Ovary (tissue), 9 donors: ENCODE data around the gene EML1. TPM values are rescaled to one million over a fixed set of nuclear protein-coding genes. Genes with fewer than 3 reads are reported as not detected.

Experiments
- DNase-seq, 5 donors: peaks; one replicate each; pipeline ENCODE4 v3.0.0-alpha.2; 2019 to 2020
- H3K27ac ChIP-seq, 2 donors: fragments of 200-600 bp; one replicate each; pipeline versions ENCODE4 v1.5.1 to v1.8.0; 2019 to 2022
- H3K27me3 ChIP-seq: fragments of 200-600 bp; one replicate; pipeline ENCODE4 v1.8.0; 2022
- H3K36me3 ChIP-seq: fragments of 200-600 bp; sonication (generic); one replicate; pipeline ENCODE4 v1.5.1; 2019
- H3K4me1 ChIP-seq: one replicate; pipeline ENCODE4 v1.8.1; 2013; ENCODE audit warnings: mild to moderate bottlenecking, moderate library complexity; ENCODE audit not compliant: insufficient read depth
- H3K4me3 ChIP-seq: fragments of 200-600 bp; sonication (generic); one replicate; pipeline ENCODE4 v1.5.1; 2017
- H3K9me3 ChIP-seq, 2 donors: fragments of 200-600 bp in 1 of 2; sonication (generic) in 1 of 2; one replicate each; pipeline versions ENCODE4 v1.5.1 to v1.8.1; 2013 to 2019; ENCODE audit warnings: mild to moderate bottlenecking in 1 of 2, moderate library complexity in 1 of 2
- CTCF ChIP-seq, 3 donors: fragments of 450-650 bp in 2 of 3; fragments of 200-600 bp in 1 of 3; IDR thresholded peaks; one replicate each; pipeline versions ENCODE4 v1.5.1 to v1.8.0; 2016 to 2022; ENCODE audit warnings: antibody characterized with exemption in 3 of 3, mild to moderate bottlenecking in 1 of 3
- EP300 ChIP-seq: sonication (generic); formaldehyde crosslinking; IDR thresholded peaks from one replicate; pipeline ENCODE4 v1.6.1; 2017; ENCODE audit warnings: antibody characterized with exemption
- POLR2A ChIP-seq: fragments of 450-650 bp; IDR thresholded peaks from one replicate; pipeline ENCODE4 v1.6.1; 2017; ENCODE audit warnings: antibody characterized with exemption, mild to moderate bottlenecking, moderate library complexity
- WGBS, 3 donors: extraction: QIAGEN DNeasy Blood & Tissue Kit in 1 of 3; methylation state at CpG; one replicate each; pipeline versions ENCODE4 v1.1.5 to v1.1.7; 2013 to 2017; 5-methylcytosine and 5-hydroxymethylcytosine counted together
- intact Hi-C, 4 donors: fragments of 100-400 bp; cut with DNase I; formaldehyde crosslinking; loops; one replicate each; pipeline versions ENCODE4 v1.11.0 to v1.15.1; 2022 to 2023
- polyA plus RNA-seq, 2 donors: library from polyadenylated mRNA; stranded (reverse); fragments of 200-250 nt in 1 of 2; fragments of 350-450 nt in 1 of 2; fragmentation: Illumina TruSeq in 1 of 2; extraction: RNeasy Lipid Tissue Mini Kit (QIAGEN cat#74804) in 1 of 2; gene quantifications; one replicate each; pipeline ENCODE4 v1.2.3, GENCODE V29; 2013 to 2014
- total RNA-seq, 7 donors: library from RNA; depleted of rRNA in 2 of 7; stranded (reverse); fragments of >200 nt in 2 of 7; fragmentation: NEBNext Ultra II Directional in 3 of 7; extraction: Animal tissue kit (Norgen Biotek cat#: 25700) in 3 of 7; gene quantifications; one replicate each; pipeline versions ENCODE4 v1.1.0 to v1.2.4, GENCODE V29; 2016 to 2023
- donor health status: DM: no; HTN: no; CAD: no; lungs with moderate emphysema.
- donor health status: DM: no; HTN: no; CAD: no.
- donor health status: Bipolar disorder and iron deficiency.
- donor health status: DM: yes; HTN: yes; CAD: no.
- donor health status: DM: no; HTN: no; CAD: no.
- donor health status: DM: yes; HTN: yes; CAD: no.

Gene EML1
- total and polyA plus RNA-seq, 9 donors = 4.4 to 22.3 (median 9.8) TPM

GRCh38 chr14:99790201-99790977 lies 2.8 kb upstream of the EML1 start:
- no peak overlapping the region for H3K4me3 ChIP-seq
- no peaks in the 10 kb centered on the region for H3K36me3 ChIP-seq
- TF ChIP-seq EP300 (no peak), CTCF (IDR thresholded peaks at IDR 0.05) (no peak), POLR2A (no peak)
- no peak overlapping the region for H3K27ac ChIP-seq
- no peak for DNase-seq
- intact Hi-C loops = loop anchor here in 1 of 4 donors (2.0 to 5.0 kb wide), 2 partner anchors 32 to 58 kb away; no protein-coding TSS in a partner anchor
- no peaks in the 10 kb centered on the region for H3K27me3 ChIP-seq
- 77 to 85% (median 80%) methylated on average over 7 of the region's 7 CpGs for WGBS, 3 donors
- peaks cover 4% of the 10 kb centered on the region for H3K4me1 ChIP-seq
- no peaks in the 10 kb centered on the region for H3K9me3 ChIP-seq

- intact Hi-C loops = loop anchor here in 1 of 4 donors (2.0 to 5.0 kb wide), 2 partner anchors 32 to 59 kb away; no protein-coding TSS in a partner anchor
- H3K27me3 ChIP-seq = no peaks in the 10 kb centered on the region
- no peaks in the 10 kb centered on the region for H3K9me3 ChIP-seq
- H3K27ac ChIP-seq = no peak overlapping the region
- TF ChIP-seq CTCF (IDR thresholded peaks at IDR 0.05) (no peak), EP300 (no peak), POLR2A (no peak)
- H3K4me3 ChIP-seq = no peak overlapping the region
- no peaks in the 10 kb centered on the region for H3K36me3 ChIP-seq
- H3K4me1 ChIP-seq = peaks cover 4% of the 10 kb centered on the region
- 79 to 88% (median 86%) methylated on average over 6 of the region's 6 CpGs for WGBS, 3 donors
- DNase-seq = no peak
Observed at GRCh38 chr14:99790978-99791376, 2.2 kb upstream of the EML1 start.

GRCh38 chr14:99791476-99792209 lies 1.6 kb upstream of the EML1 start:
- Histone ChIP-seq H3K36me3 (no peaks in the 10 kb centered on the region), H3K4me3 (no peak overlapping the region), H3K27me3 (no peaks in the 10 kb centered on the region), H3K4me1 (peaks cover 4% of the 10 kb centered on the region), H3K27ac (no peak overlapping the region), H3K9me3 (no peaks in the 10 kb centered on the region)
- TF ChIP-seq POLR2A = no peak
- TF ChIP-seq CTCF (IDR thresholded peaks at IDR 0.05) = no peak
- TF ChIP-seq EP300 = no peak
- whole genome bisulfite sequencing, 3 donors = 86 to 88% (median 86%) methylated on average over 13 of the region's 13 CpGs
- no peak for DNase-seq
- intact Hi-C loops = loop anchor here in 1 of 4 donors (2.0 to 5.0 kb wide), 2 partner anchors 33 to 59 kb away; no protein-coding TSS in a partner anchor

- Histone ChIP-seq H3K27me3 (no peaks in the 10 kb centered on the region), H3K9me3 (no peaks in the 10 kb centered on the region), H3K27ac (peak overlapping the region; percentile 80 to 89), H3K4me3 (peak overlapping the region; percentile 68), H3K36me3 (no peaks in the 10 kb centered on the region), H3K4me1 (peaks cover 4% of the 10 kb centered on the region)
- intact Hi-C loops = loop anchor here in 1 of 4 donors (5.0 kb wide), 1 partner anchor 60 kb away; no protein-coding TSS in a partner anchor
- DNase-seq = no peak
- WGBS, 3 donors = 83 to 86% (median 84%) methylated on average over 6 of the region's 6 CpGs
- no peak for TF ChIP-seq POLR2A
- no peak for TF ChIP-seq EP300
- TF ChIP-seq CTCF (IDR thresholded peaks at IDR 0.05) = no peak
Observed at GRCh38 chr14:99792210-99792535, 1.0 kb upstream of the EML1 start.
